DOHH2 (cell line): ENCODE data around the gene ANKS3.

Experiments used
- H3F3A ChIP-seq: fragments of 200-600 bp; sonication (generic), shearing (Covaris generic); 2 replicates; pipeline ENCODE4 v1.6.0; 2016; ENCODE audit warnings: antibody characterized with exemption, mild to moderate bottlenecking; ENCODE audit not compliant: control insufficient read depth, insufficient read depth
- H3K27ac ChIP-seq: fragments of 200-600 bp; sonication (generic); 2 replicates; pipeline ENCODE4 v1.5.1; 2014; ENCODE audit warnings: low read depth, mild to moderate bottlenecking, low read length, moderate library complexity
- H3K27me3 ChIP-seq: fragments of 200-600 bp; sonication (generic); 2 replicates; pipeline ENCODE4 v1.6.1; 2014; ENCODE audit warnings: mild to moderate bottlenecking, low read length, mixed read lengths; ENCODE audit not compliant: control insufficient read depth
- H3K36me3 ChIP-seq: fragments of 200-600 bp; sonication (generic); 2 replicates; pipeline ENCODE4 v1.6.1; 2014; ENCODE audit warnings: mild to moderate bottlenecking, low read length, moderate library complexity, mixed read lengths; ENCODE audit not compliant: control insufficient read depth
- H3K4me1 ChIP-seq: fragments of 200-600 bp; sonication (generic); 2 replicates; pipeline ENCODE4 v1.6.1; 2014; ENCODE audit warnings: mild to moderate bottlenecking, low read length, mixed read lengths; ENCODE audit not compliant: control insufficient read depth
- H3K4me2 ChIP-seq: fragments of 200-600 bp; sonication (generic); 2 replicates; pipeline ENCODE4 v1.6.0; 2014; ENCODE audit warnings: mild to moderate bottlenecking, low read length, moderate library complexity
- H3K4me3 ChIP-seq: fragments of 200-600 bp; sonication (generic); 2 replicates; pipeline ENCODE4 v1.5.1; 2014; ENCODE audit warnings: mild to moderate bottlenecking, low read length, mixed read lengths
- H3K79me2 ChIP-seq: fragments of 200-600 bp; sonication (generic); 2 replicates; pipeline ENCODE4 v1.6.1; 2014; ENCODE audit warnings: mild to moderate bottlenecking, low read length, mixed read lengths; ENCODE audit not compliant: control insufficient read depth
- H3K9me2 ChIP-seq: fragments of 200-600 bp; sonication (generic); replicated peaks from 2 replicates; pipeline ENCODE4 v1.6.1; 2014; ENCODE audit warnings: mild to moderate bottlenecking, low read length, mixed read lengths; ENCODE audit not compliant: control insufficient read depth
- H3K9me3 ChIP-seq: fragments of 200-600 bp; sonication (generic); 2 replicates; pipeline ENCODE4 v1.6.1; 2014; ENCODE audit warnings: antibody characterized with exemption, low read length, mixed read lengths; ENCODE audit not compliant: control insufficient read depth, insufficient read depth
- H4K20me1 ChIP-seq: fragments of 200-600 bp; sonication (generic); 2 replicates; pipeline ENCODE4 v1.6.0; 2014; ENCODE audit warnings: low read depth, mild to moderate bottlenecking, antibody characterized with exemption, low read length, moderate library complexity; ENCODE audit not compliant: control insufficient read depth, insufficient read depth
- EZH2phosphoT487 ChIP-seq: fragments of 200-600 bp; sonication (generic); IDR thresholded peaks from 2 replicates; pipeline ENCODE4 v1.6.1; 2017; ENCODE audit warnings: borderline replicate concordance, mild to moderate bottlenecking, antibody characterized with exemption, low read length, moderate library complexity, mixed read lengths
- TF ChIP-seq, protein P1 (sequence below): fragments of 200-600 bp; sonication (generic); IDR thresholded peaks from one replicate; pipeline ENCODE4 v1.5.1; 2014; ENCODE audit warnings: antibody characterized with exemption, mild to moderate bottlenecking, low read depth, low read length; ENCODE audit not compliant: poor library complexity, severe bottlenecking

ANKS3 gene

DNA sequence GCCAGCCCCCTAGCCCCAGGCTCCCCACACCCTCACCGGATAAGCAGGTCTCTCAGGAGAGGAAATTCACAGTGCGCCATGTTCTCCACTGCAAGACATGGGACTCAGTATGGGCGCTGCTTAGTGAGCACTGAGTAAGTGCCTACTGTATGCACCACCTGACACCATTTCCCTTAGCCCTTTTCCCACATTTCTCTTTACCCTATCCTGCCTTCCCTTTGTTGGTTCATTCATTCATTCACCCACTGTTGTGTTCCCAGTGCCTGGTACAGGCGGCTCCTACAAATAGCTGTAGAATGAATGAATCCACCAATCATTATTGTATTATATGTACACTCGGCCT is 44.0 kb upstream of the ANKS3 start:
- no peak overlapping the region for H3K4me3 ChIP-seq
- no peak for TF ChIP-seq EZH2phosphoT487
- TF ChIP-seq, protein P1, sequence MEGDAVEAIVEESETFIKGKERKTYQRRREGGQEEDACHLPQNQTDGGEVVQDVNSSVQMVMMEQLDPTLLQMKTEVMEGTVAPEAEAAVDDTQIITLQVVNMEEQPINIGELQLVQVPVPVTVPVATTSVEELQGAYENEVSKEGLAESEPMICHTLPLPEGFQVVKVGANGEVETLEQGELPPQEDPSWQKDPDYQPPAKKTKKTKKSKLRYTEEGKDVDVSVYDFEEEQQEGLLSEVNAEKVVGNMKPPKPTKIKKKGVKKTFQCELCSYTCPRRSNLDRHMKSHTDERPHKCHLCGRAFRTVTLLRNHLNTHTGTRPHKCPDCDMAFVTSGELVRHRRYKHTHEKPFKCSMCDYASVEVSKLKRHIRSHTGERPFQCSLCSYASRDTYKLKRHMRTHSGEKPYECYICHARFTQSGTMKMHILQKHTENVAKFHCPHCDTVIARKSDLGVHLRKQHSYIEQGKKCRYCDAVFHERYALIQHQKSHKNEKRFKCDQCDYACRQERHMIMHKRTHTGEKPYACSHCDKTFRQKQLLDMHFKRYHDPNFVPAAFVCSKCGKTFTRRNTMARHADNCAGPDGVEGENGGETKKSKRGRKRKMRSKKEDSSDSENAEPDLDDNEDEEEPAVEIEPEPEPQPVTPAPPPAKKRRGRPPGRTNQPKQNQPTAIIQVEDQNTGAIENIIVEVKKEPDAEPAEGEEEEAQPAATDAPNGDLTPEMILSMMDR, result no peak
- no peak overlapping the region for H3K4me2 ChIP-seq
- no peaks in the 10 kb centered on the region for H3K79me2 ChIP-seq
- H4K20me1 ChIP-seq, result no peaks in the 10 kb centered on the region
- H3K36me3 ChIP-seq, result no peaks in the 10 kb centered on the region
- no peak overlapping the region for H3K27ac ChIP-seq
- H3K9me3 ChIP-seq, result no peaks in the 10 kb centered on the region
- no peaks in the 10 kb centered on the region for H3K27me3 ChIP-seq
- H3K4me1 ChIP-seq, result no peaks in the 10 kb centered on the region
- no peaks in the 10 kb centered on the region for H3F3A ChIP-seq
- no peaks in the 10 kb centered on the region for H3K9me2 ChIP-seq

DNA sequence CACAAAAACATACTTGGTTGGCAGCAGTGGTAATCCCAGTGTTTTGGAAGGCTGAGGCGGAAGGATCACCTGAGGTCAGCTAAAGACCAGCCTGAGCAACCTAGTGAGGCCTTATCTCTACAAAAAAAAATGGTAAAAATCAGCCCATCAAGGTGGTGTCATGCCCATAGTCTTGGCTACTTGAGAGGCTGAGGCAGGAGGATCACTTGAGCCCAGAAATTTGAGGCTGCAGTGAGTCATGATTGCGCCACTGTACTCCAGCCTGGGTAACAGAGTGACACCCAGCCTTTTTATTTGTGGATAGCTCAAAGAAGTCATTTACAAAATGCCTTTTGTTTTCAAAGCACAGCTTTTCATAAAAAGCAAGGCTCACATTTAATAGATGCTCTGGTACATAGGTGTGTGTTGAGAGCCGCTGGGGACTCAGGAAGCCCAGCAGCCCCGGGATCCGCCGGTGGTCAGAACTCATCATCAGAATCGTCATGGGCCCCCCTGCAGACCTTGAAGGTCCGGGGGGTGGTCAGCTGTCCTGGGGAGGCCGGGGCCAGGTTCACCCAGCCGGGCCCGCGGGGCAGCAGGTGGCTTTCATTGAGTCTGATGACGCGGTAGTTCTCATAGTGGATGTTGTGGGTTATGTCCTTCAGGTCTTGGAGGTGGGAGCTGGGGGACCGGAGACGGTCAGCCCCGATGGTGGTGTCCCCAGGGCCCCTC is 43.4 kb upstream of the ANKS3 start:
- no peaks in the 10 kb centered on the region for H3K27me3 ChIP-seq
- H3K27ac ChIP-seq, result no peak overlapping the region
- H3K4me2 ChIP-seq, result no peak overlapping the region
- no peaks in the 10 kb centered on the region for H3K79me2 ChIP-seq
- H3K9me2 ChIP-seq, result no peaks in the 10 kb centered on the region
- no peaks in the 10 kb centered on the region for H3K4me1 ChIP-seq
- H3K36me3 ChIP-seq, result no peaks in the 10 kb centered on the region
- no peak overlapping the region for H3K4me3 ChIP-seq
- no peaks in the 10 kb centered on the region for H4K20me1 ChIP-seq
- TF ChIP-seq EZH2phosphoT487, result no peak
- TF ChIP-seq, protein P1, result no peak
- no peaks in the 10 kb centered on the region for H3F3A ChIP-seq
- H3K9me3 ChIP-seq, result no peaks in the 10 kb centered on the region

DNA sequence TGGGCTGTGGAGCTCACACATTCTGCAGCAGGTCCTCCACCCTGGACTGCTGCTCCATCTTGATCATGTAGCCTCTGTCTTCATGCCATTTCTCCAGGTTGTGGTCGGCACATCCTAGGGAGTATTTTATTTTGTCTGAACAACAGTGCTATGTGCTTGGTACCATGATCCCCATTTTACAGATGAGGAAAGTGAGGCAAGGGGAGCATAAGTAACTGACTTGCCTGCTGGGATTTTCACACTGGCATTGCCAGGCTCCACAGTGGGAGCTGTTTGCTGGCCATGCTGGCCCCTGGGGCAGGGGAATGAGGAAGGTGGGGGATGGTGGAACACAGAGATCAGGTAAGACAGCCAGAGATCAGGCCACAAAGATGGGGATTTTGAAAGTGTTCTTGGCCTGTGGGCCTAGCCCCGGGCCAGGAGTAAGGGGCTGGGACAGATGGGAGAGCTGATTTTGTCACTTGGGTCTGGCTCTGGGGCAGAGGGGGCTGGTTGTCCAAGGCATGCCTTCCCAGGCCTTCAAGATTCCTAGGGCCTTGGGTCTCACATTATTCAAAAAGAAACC is 42.2 kb upstream of the ANKS3 start:
- no peaks in the 10 kb centered on the region for H3F3A ChIP-seq
- H3K9me2 ChIP-seq, result no peaks in the 10 kb centered on the region
- no peaks in the 10 kb centered on the region for H3K9me3 ChIP-seq
- TF ChIP-seq, protein P1, result no peak
- TF ChIP-seq EZH2phosphoT487, result no peak
- no peak overlapping the region for H3K27ac ChIP-seq
- no peaks in the 10 kb centered on the region for H4K20me1 ChIP-seq
- no peaks in the 10 kb centered on the region for H3K27me3 ChIP-seq
- no peak overlapping the region for H3K4me2 ChIP-seq
- no peaks in the 10 kb centered on the region for H3K79me2 ChIP-seq
- H3K4me1 ChIP-seq, result no peaks in the 10 kb centered on the region
- H3K4me3 ChIP-seq, result no peak overlapping the region
- no peaks in the 10 kb centered on the region for H3K36me3 ChIP-seq
